Measurements from ENCODE around the gene CCL18. TPM values are rescaled to one million over a fixed set of nuclear protein-coding genes. Genes with fewer than 3 reads are reported as not detected.

CCL18 gene
- total and polyA plus RNA-seq, 5 donors from 2014 or later: not detected

DNA sequence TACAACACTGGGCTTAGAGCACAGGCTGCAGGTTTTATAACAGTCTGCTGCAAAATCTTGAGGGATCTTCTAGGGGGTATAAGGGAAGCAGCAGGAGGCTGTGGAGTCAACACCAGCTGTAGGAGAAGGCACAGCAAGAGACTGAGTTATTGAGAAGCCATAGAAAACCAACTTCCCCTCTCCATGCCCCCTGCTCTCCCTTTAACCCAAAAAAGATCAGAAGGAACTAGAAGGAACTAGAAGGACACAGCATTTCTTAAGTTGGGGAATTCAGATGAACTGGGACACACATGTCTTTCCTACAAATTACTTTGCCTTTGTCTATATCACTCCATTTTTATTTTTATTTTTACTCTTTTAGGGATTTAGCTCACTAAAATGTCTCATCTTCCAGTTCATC lies 6.2 kb upstream of the CCL18 start:
- no peaks in the 10 kb centered on the region for H3K4me1 ChIP-seq (ENCODE audit: control insufficient read depth, insufficient read depth, low read length, poor library complexity, severe bottlenecking)
- H3K27me3 ChIP-seq (ENCODE audit: control insufficient read depth, insufficient read depth, low read length): no peaks in the 10 kb centered on the region
- no peak overlapping the region for H3K27ac ChIP-seq (ENCODE audit: insufficient read depth, low read length, poor library complexity, severe bottlenecking)
- no peak overlapping the region for H3K27ac Mint-ChIP-seq
- DNase-seq: no peak
- no peaks in the 10 kb centered on the region for H3K36me3 ChIP-seq (ENCODE audit: control insufficient read depth, insufficient read depth, low read length)
- no peak for ATAC-seq (ENCODE audit: low read depth in 2 of 2)
- no peaks in the 10 kb centered on the region for H3K36me3 Mint-ChIP-seq
- no peak overlapping the region for H3K4me3 Mint-ChIP-seq
- H3K9me3 ChIP-seq (ENCODE audit: control insufficient read depth in 2 of 2, low read length in 2 of 2): no peaks in the 10 kb centered on the region
- no peaks in the 10 kb centered on the region for H3K4me1 Mint-ChIP-seq
- peaks cover 0 to 4% (median 0%) of the 10 kb centered on the region in 7 donors for H3K9me3 Mint-ChIP-seq
- peaks cover 13% of the 10 kb centered on the region for H3K27me3 Mint-ChIP-seq
- no peak overlapping the region for H3K4me3 ChIP-seq (ENCODE audit: low read depth, low read length)

DNA sequence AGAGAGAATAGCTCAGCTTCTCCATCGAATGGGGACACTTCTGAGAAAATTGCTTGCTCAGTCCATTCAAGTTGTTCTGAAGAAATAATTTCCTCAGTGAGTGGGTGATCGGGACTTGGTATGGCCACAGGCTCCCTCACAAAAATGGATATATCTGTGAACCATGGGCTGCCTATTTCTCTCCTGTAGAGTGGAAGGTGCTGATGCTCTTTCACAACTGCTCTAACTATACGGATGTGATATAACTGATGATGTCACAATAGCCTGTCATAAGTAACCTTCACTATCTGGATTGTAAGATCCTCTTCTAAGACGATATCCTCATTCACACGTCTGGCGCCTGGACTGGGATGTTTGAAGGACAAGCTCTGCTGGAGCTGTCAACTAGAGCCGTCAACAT lies 4.7 kb upstream of the CCL18 start:
- Mint-ChIP-seq H3K27me3 (peaks cover 19% of the 10 kb centered on the region), H3K4me3 (no peak overlapping the region), H3K27ac (no peak overlapping the region), H3K36me3 (no peaks in the 10 kb centered on the region), H3K9me3 (peaks cover 0 to 3% (median 0%) of the 10 kb centered on the region in 7 donors), H3K4me1 (no peaks in the 10 kb centered on the region)
- Histone ChIP-seq H3K27me3 (ENCODE audit: control insufficient read depth, insufficient read depth, low read length) (peaks cover 2% of the 10 kb centered on the region), H3K36me3 (ENCODE audit: control insufficient read depth, insufficient read depth, low read length) (no peaks in the 10 kb centered on the region), H3K4me3 (ENCODE audit: low read depth, low read length) (no peak overlapping the region), H3K9me3 (ENCODE audit: control insufficient read depth in 2 of 2, low read length in 2 of 2) (no peaks in the 10 kb centered on the region), H3K27ac (ENCODE audit: insufficient read depth, low read length, poor library complexity, severe bottlenecking) (no peak overlapping the region), H3K4me1 (ENCODE audit: control insufficient read depth, insufficient read depth, low read length, poor library complexity, severe bottlenecking) (no peaks in the 10 kb centered on the region)
- no peak for DNase-seq
- ATAC-seq (ENCODE audit: low read depth in 2 of 2): no peak

DNA sequence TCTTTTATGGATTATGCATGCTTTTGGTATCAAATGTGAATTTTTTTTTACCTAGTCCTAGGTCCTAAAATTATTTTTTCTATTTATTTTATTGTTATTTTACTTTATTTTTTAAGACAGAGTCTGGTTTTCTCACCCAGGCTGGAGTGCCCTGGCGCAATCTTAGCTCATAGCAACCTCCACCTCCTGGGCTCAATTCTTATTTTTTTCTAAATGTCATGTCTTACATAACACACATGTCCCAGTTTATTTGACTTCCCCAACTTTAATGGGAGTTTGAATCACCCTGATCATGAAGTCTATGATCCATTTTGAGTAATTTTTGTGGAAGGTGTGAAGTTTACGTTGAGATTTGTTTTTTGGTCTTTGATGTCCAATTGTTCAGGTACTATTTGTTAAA lies 3.3 kb upstream of the CCL18 start:
- H3K4me3 Mint-ChIP-seq: no peak overlapping the region
- no peaks in the 10 kb centered on the region for H3K4me1 Mint-ChIP-seq
- ATAC-seq (ENCODE audit: low read depth in 2 of 2): no peak

GRCh38 chr17:36066365-36066985 lies 2.4 kb downstream of the CCL18 start:
- Histone ChIP-seq H3K27me3 (ENCODE audit: control insufficient read depth, insufficient read depth, low read length) (peaks cover 9% of the 10 kb centered on the region), H3K4me3 (ENCODE audit: low read depth, low read length) (no peak overlapping the region), H3K36me3 (ENCODE audit: control insufficient read depth, insufficient read depth, low read length) (no peaks in the 10 kb centered on the region), H3K27ac (ENCODE audit: insufficient read depth, low read length, poor library complexity, severe bottlenecking) (no peak overlapping the region), H3K9me3 (ENCODE audit: control insufficient read depth in 2 of 2, low read length in 2 of 2) (no peaks in the 10 kb centered on the region), H3K4me1 (ENCODE audit: control insufficient read depth, insufficient read depth, low read length, poor library complexity, severe bottlenecking) (no peaks in the 10 kb centered on the region)
- no peak overlapping the region for H3K27ac Mint-ChIP-seq
- no peaks in the 10 kb centered on the region for H3K4me1 Mint-ChIP-seq
- H3K9me3 Mint-ChIP-seq: no peaks in the 10 kb centered on the region
- H3K4me3 Mint-ChIP-seq: no peak overlapping the region
- no peak for DNase-seq
- no peaks in the 10 kb centered on the region for H3K36me3 Mint-ChIP-seq
- H3K27me3 Mint-ChIP-seq: peaks cover 13% of the 10 kb centered on the region
- no peak for ATAC-seq (ENCODE audit: low read depth in 2 of 2)

More for the DNA sequence above, 3.3 kb upstream of the CCL18 start:
- H3K36me3 Mint-ChIP-seq: no peaks in the 10 kb centered on the region
- H3K9me3 ChIP-seq (ENCODE audit: control insufficient read depth in 2 of 2, low read length in 2 of 2): no peaks in the 10 kb centered on the region
- no peak overlapping the region for H3K27ac ChIP-seq (ENCODE audit: insufficient read depth, low read length, poor library complexity, severe bottlenecking)
- H3K27me3 Mint-ChIP-seq: peaks cover 22% of the 10 kb centered on the region
- no peaks in the 10 kb centered on the region for H3K36me3 ChIP-seq (ENCODE audit: control insufficient read depth, insufficient read depth, low read length)
- H3K27ac Mint-ChIP-seq: no peak overlapping the region
- H3K4me3 ChIP-seq (ENCODE audit: low read depth, low read length): no peak overlapping the region
- no peak for DNase-seq
- H3K27me3 ChIP-seq (ENCODE audit: control insufficient read depth, insufficient read depth, low read length): peaks cover 2% of the 10 kb centered on the region
- H3K4me1 ChIP-seq (ENCODE audit: control insufficient read depth, insufficient read depth, low read length, poor library complexity, severe bottlenecking): no peaks in the 10 kb centered on the region
- peaks cover 0 to 2% (median 0%) of the 10 kb centered on the region in 7 donors for H3K9me3 Mint-ChIP-seq

DNA sequence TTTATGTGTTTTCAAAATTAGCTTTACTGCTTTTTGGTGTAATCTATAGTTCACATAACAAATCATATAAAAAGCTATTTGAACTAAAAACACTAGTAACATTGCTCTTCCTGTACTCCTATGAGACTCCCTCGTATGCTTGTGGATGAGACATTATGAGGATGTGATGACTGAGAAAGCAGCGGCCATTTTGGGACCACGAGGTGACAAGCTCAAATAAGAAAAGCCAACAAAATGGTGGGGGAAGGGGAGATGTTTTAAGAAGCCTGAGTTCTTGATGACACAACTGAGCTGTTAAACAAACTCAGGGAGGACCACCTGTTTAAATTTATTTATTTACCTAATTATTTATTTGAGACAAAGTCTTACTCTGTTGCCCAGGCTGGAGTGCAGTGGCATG lies 4.5 kb downstream of the CCL18 start:
- no peak overlapping the region for H3K4me3 Mint-ChIP-seq
- peaks cover 0 to 1% (median 0%) of the 10 kb centered on the region in 7 donors for H3K9me3 Mint-ChIP-seq
- no peaks in the 10 kb centered on the region for H3K9me3 ChIP-seq (ENCODE audit: control insufficient read depth in 2 of 2, low read length in 2 of 2)
- peaks cover 0 to 3% (median 1%) of the 10 kb centered on the region in 4 donors for H3K4me1 Mint-ChIP-seq
- peaks cover 9% of the 10 kb centered on the region for H3K27me3 ChIP-seq (ENCODE audit: control insufficient read depth, insufficient read depth, low read length)
- H3K36me3 Mint-ChIP-seq: no peaks in the 10 kb centered on the region
- ATAC-seq (ENCODE audit: low read depth in 2 of 2): no peak
- H3K27me3 Mint-ChIP-seq: peaks cover 10% of the 10 kb centered on the region
- H3K27ac Mint-ChIP-seq: peak overlapping the region in 1 of 3 donors; percentile 10
- no peak for DNase-seq
- H3K27ac ChIP-seq (ENCODE audit: insufficient read depth, low read length, poor library complexity, severe bottlenecking): no peak overlapping the region
- no peaks in the 10 kb centered on the region for H3K4me1 ChIP-seq (ENCODE audit: control insufficient read depth, insufficient read depth, low read length, poor library complexity, severe bottlenecking)
- no peaks in the 10 kb centered on the region for H3K36me3 ChIP-seq (ENCODE audit: control insufficient read depth, insufficient read depth, low read length)
- H3K4me3 ChIP-seq (ENCODE audit: low read depth, low read length): no peak overlapping the region

GRCh38 chr17:36069136-36069535 lies 5.1 kb downstream of the CCL18 start:
- H3K4me1 ChIP-seq (ENCODE audit: control insufficient read depth, insufficient read depth, low read length, poor library complexity, severe bottlenecking): no peaks in the 10 kb centered on the region
- peaks cover 4% of the 10 kb centered on the region for H3K27me3 Mint-ChIP-seq

DNA sequence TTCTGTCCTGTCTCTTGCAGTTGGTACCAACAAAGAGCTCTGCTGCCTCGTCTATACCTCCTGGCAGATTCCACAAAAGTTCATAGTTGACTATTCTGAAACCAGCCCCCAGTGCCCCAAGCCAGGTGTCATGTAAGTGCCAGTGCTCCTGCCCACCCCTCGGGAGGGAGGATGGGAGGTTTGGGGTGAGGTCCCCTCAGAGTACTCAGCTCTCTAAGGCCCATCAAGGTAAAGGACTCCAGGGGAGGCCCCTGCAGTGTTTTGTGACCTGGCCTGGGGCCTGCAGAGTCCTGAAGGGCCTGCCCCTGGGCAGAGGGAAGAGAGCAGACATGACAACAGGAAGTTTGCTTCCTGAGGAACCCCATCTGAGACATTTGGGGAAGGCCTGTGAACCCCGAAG lies 6.4 kb downstream of the CCL18 start:
- no peak overlapping the region for H3K27ac Mint-ChIP-seq
- ATAC-seq (ENCODE audit: low read depth in 2 of 2): no peak
- Histone ChIP-seq H3K9me3 (ENCODE audit: control insufficient read depth in 2 of 2, low read length in 2 of 2) (no peaks in the 10 kb centered on the region), H3K4me1 (ENCODE audit: control insufficient read depth, insufficient read depth, low read length, poor library complexity, severe bottlenecking) (no peaks in the 10 kb centered on the region), H3K4me3 (ENCODE audit: low read depth, low read length) (no peak overlapping the region), H3K27me3 (ENCODE audit: control insufficient read depth, insufficient read depth, low read length) (peaks cover 9% of the 10 kb centered on the region), H3K27ac (ENCODE audit: insufficient read depth, low read length, poor library complexity, severe bottlenecking) (no peak overlapping the region), H3K36me3 (ENCODE audit: control insufficient read depth, insufficient read depth, low read length) (no peaks in the 10 kb centered on the region)
- DNase-seq: no peak
- no peaks in the 10 kb centered on the region for H3K36me3 Mint-ChIP-seq
- H3K27me3 Mint-ChIP-seq: peaks cover under 1% of the 10 kb centered on the region
- peaks cover 0 to 3% (median 1%) of the 10 kb centered on the region in 4 donors for H3K4me1 Mint-ChIP-seq
- H3K9me3 Mint-ChIP-seq: peaks cover 0 to 1% (median 0%) of the 10 kb centered on the region in 7 donors
- no peak overlapping the region for H3K4me3 Mint-ChIP-seq

More at GRCh38 chr17:36069136-36069535, 5.1 kb downstream of the CCL18 start:
- no peaks in the 10 kb centered on the region for H3K36me3 ChIP-seq (ENCODE audit: control insufficient read depth, insufficient read depth, low read length)
- no peak overlapping the region for H3K4me3 ChIP-seq (ENCODE audit: low read depth, low read length)
- H3K27me3 ChIP-seq (ENCODE audit: control insufficient read depth, insufficient read depth, low read length): peaks cover 9% of the 10 kb centered on the region
- no peak overlapping the region for H3K4me3 Mint-ChIP-seq
- ATAC-seq (ENCODE audit: low read depth in 2 of 2) (no peak), DNase-seq (no peak)
- peaks cover 0 to 1% (median 0%) of the 10 kb centered on the region in 7 donors for H3K9me3 Mint-ChIP-seq
- H3K27ac Mint-ChIP-seq: no peak overlapping the region
- no peak overlapping the region for H3K27ac ChIP-seq (ENCODE audit: insufficient read depth, low read length, poor library complexity, severe bottlenecking)
- H3K9me3 ChIP-seq (ENCODE audit: control insufficient read depth in 2 of 2, low read length in 2 of 2): no peaks in the 10 kb centered on the region
- H3K36me3 Mint-ChIP-seq: no peaks in the 10 kb centered on the region
- H3K4me1 Mint-ChIP-seq: peaks cover 0 to 3% (median 1%) of the 10 kb centered on the region in 4 donors

DNA sequence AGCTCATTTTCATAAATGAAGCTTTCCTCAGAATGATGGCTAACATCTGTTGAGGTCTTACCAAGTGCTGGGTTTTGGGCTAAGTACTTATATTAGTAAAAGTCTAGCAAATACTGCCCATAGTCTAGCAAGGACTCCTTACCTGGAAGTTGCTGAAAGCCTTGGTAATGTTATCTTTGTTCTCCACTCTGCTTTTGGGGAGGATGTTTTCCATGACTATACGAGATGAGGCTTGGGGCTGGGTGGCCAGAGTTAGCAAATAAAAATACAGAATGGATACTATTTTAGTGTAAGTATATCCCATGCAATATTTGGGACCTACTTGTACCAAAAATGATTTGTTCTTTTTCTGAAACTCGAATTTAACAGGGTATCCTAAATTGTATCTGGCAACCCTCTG lies 7.7 kb downstream of the CCL18 start:
- Mint-ChIP-seq H3K4me3 (no peak overlapping the region), H3K27me3 (no peaks in the 10 kb centered on the region), H3K4me1 (peaks cover 0 to 3% (median 1%) of the 10 kb centered on the region in 4 donors), H3K27ac (no peak overlapping the region), H3K9me3 (peaks cover 0 to 4% (median 0%) of the 10 kb centered on the region in 7 donors), H3K36me3 (no peaks in the 10 kb centered on the region)
- H3K27me3 ChIP-seq (ENCODE audit: control insufficient read depth, insufficient read depth, low read length): peaks cover 5% of the 10 kb centered on the region
- H3K4me1 ChIP-seq (ENCODE audit: control insufficient read depth, insufficient read depth, low read length, poor library complexity, severe bottlenecking): no peaks in the 10 kb centered on the region
- ATAC-seq (ENCODE audit: low read depth in 2 of 2) (no peak), DNase-seq (no peak)
- no peaks in the 10 kb centered on the region for H3K9me3 ChIP-seq (ENCODE audit: control insufficient read depth in 2 of 2, low read length in 2 of 2)
- no peak overlapping the region for H3K27ac ChIP-seq (ENCODE audit: insufficient read depth, low read length, poor library complexity, severe bottlenecking)
- H3K36me3 ChIP-seq (ENCODE audit: control insufficient read depth, insufficient read depth, low read length): no peaks in the 10 kb centered on the region
- no peak overlapping the region for H3K4me3 ChIP-seq (ENCODE audit: low read depth, low read length)

Measured in CD4-positive, CD25-positive, alpha-beta regulatory T cell (primary cell).